ENCODE data around the gene GPR162. TPM values are rescaled to one million over a fixed set of nuclear protein-coding genes. Genes with fewer than 3 reads are reported as not detected.

Gene GPR162
- total and polyA plus RNA-seq, 10 of the 15 experiments (the other 5 are each of a cell fraction or from before 2014, with no cell fraction given): not detected

- ChIA-PET RAD21 (ENCODE audit: unreplicated experiment) (interaction anchor here (0.6 to 3.0 kb wide), 3 partner anchors 9 to 91 kb away, joined by 3 to 14 read pairs (median 3); partner anchors contain the start of gene MLF2), POLR2A (interaction anchor here (0.8 kb wide), 1 partner anchor 21 kb away, joined by 3 read pairs; the partner anchor contains the start of gene USP5), CTCF (interaction anchor here (0.6 to 6.8 kb wide), 5 partner anchors 9 to 78 kb away, joined by 3 to 72 read pairs (median 5); partner anchors contain the start of genes CDCA3, MLF2 and USP5), SMC1A (ENCODE audit: uncharacterized antibody, unreplicated experiment) (interaction anchor here (0.7 kb wide), 1 partner anchor 78 kb away, joined by 3 read pairs; the partner anchor contains the start of gene MLF2)
- no TSS peak for BruUV-seq (replicated peaks)
- H2AFZ ChIP-seq (ENCODE audit: control insufficient read depth, low read depth, low read length): no peak overlapping the region
- H3K27me3 ChIP-seq (replicated peaks in 1 of 2; ENCODE audit: control insufficient read depth in 2 of 2, insufficient read depth in 2 of 2, low read length in 1 of 2): peaks cover 17 to 23% of the 10 kb centered on the region in 2 experiments
- H3K4me2 ChIP-seq (ENCODE audit: control insufficient read depth, insufficient read depth): no peak overlapping the region
- FAIRE-seq (no peak), DNase-seq (ENCODE audit: low read depth, low spot score) (no peak), ATAC-seq (no peak)
- H3K4me1 ChIP-seq (ENCODE audit: control insufficient read depth, insufficient read depth, low read length): peaks cover 4% of the 10 kb centered on the region
- 37% methylated on average over 6 of the region's 6 CpGs for WGBS (ENCODE audit: insufficient coverage, insufficient replicate concordance, low lambda C conversion rate, missing lambda C conversion rate)
- H3K9ac ChIP-seq (ENCODE audit: control insufficient read depth, insufficient read depth, low read length): no peak overlapping the region
- H3K27ac ChIP-seq (ENCODE audit: control insufficient read depth, insufficient read depth): no peak overlapping the region
- H4K20me1 ChIP-seq (ENCODE audit: control insufficient read depth, insufficient read depth): no peaks in the 10 kb centered on the region
- no peak overlapping the region for H3K4me3 ChIP-seq
- H3K79me2 ChIP-seq (ENCODE audit: control insufficient read depth, insufficient read depth, low read length): no peaks in the 10 kb centered on the region
- intact Hi-C loops (cut with micrococcal nuclease; ENCODE audit: unreplicated experiment) (no loop called here), in situ Hi-C loops (cut with MboI) (no loop called here)
- no peaks in the 10 kb centered on the region for H3K9me3 ChIP-seq (replicated peaks; ENCODE audit: control insufficient read depth, insufficient read depth, low read length)
- no peaks in the 10 kb centered on the region for H3K36me3 ChIP-seq (ENCODE audit: control insufficient read depth in 2 of 2, insufficient read depth in 2 of 2, low read length in 1 of 2)
- TF ChIP-seq, protein P1, sequence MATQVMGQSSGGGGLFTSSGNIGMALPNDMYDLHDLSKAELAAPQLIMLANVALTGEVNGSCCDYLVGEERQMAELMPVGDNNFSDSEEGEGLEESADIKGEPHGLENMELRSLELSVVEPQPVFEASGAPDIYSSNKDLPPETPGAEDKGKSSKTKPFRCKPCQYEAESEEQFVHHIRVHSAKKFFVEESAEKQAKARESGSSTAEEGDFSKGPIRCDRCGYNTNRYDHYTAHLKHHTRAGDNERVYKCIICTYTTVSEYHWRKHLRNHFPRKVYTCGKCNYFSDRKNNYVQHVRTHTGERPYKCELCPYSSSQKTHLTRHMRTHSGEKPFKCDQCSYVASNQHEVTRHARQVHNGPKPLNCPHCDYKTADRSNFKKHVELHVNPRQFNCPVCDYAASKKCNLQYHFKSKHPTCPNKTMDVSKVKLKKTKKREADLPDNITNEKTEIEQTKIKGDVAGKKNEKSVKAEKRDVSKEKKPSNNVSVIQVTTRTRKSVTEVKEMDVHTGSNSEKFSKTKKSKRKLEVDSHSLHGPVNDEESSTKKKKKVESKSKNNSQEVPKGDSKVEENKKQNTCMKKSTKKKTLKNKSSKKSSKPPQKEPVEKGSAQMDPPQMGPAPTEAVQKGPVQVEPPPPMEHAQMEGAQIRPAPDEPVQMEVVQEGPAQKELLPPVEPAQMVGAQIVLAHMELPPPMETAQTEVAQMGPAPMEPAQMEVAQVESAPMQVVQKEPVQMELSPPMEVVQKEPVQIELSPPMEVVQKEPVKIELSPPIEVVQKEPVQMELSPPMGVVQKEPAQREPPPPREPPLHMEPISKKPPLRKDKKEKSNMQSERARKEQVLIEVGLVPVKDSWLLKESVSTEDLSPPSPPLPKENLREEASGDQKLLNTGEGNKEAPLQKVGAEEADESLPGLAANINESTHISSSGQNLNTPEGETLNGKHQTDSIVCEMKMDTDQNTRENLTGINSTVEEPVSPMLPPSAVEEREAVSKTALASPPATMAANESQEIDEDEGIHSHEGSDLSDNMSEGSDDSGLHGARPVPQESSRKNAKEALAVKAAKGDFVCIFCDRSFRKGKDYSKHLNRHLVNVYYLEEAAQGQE (IDR thresholded peaks at IDR 0.05; ENCODE audit: low read depth, low read length): no peak
- TF ChIP-seq POLR2AphosphoS5 (IDR thresholded peaks at IDR 0.05; ENCODE audit: low read length) (no peak), TBL1XR1 (IDR thresholded peaks at IDR 0.05; ENCODE audit: low read depth, low read length) (no peak), ESRRA (IDR thresholded peaks at IDR 0.05; ENCODE audit: low read length) (no peak)
Measured at GRCh38 chr12:6830999-6831398, 9.4 kb downstream of the GPR162 start.

All from GM12878 (cell line).